Measurements from ENCODE around the gene RNF150.

The RNF150 gene

GRCh38 chr4:141131723-141132071 is 1.6 kb downstream of the RNF150 start:
- no peak for DNase-seq (ENCODE audit: low read depth)
- TF ChIP-seq CTCF (conservative IDR thresholded peaks at IDR 0.05; ENCODE audit: low read depth, low read length): no peak
- H3K4me3 ChIP-seq (ENCODE audit: low read depth, low read length): peak overlapping the region; percentile 64

- H3K4me3 ChIP-seq (ENCODE audit: low read depth, low read length): no peak overlapping the region
- no peak for TF ChIP-seq CTCF (conservative IDR thresholded peaks at IDR 0.05; ENCODE audit: low read depth, low read length)
- no peak for DNase-seq (ENCODE audit: low read depth)
These were observed 2.2 kb downstream of the RNF150 start for GRCh38 chr4:141130947-141131605.

GRCh38 chr4:141127884-141128283 is 5.4 kb downstream of the RNF150 start:
- TF ChIP-seq CTCF (conservative IDR thresholded peaks at IDR 0.05; ENCODE audit: low read depth, low read length): no peak
- H3K4me3 ChIP-seq (ENCODE audit: low read depth, low read length): no peak overlapping the region
- no peak for DNase-seq (ENCODE audit: low read depth)

- no peak for DNase-seq (ENCODE audit: low read depth)
- H3K4me3 ChIP-seq (ENCODE audit: low read depth, low read length): no peak overlapping the region
- no peak for TF ChIP-seq CTCF (conservative IDR thresholded peaks at IDR 0.05; ENCODE audit: low read depth, low read length)
These were observed 6.5 kb downstream of the RNF150 start for GRCh38 chr4:141126769-141127168.

GRCh38 chr4:141124224-141124623 is 9.0 kb downstream of the RNF150 start:
- no peak for TF ChIP-seq CTCF (conservative IDR thresholded peaks at IDR 0.05; ENCODE audit: low read depth, low read length)
- H3K4me3 ChIP-seq (ENCODE audit: low read depth, low read length): no peak overlapping the region
- no peak for DNase-seq (ENCODE audit: low read depth)

- H3K4me3 ChIP-seq (ENCODE audit: low read depth, low read length): no peak overlapping the region
- no peak for DNase-seq (ENCODE audit: low read depth)
- no peak for TF ChIP-seq CTCF (conservative IDR thresholded peaks at IDR 0.05; ENCODE audit: low read depth, low read length)
These were observed 11.4 kb downstream of the RNF150 start for GRCh38 chr4:141121768-141122454.

GRCh38 chr4:141121101-141121500 is 12.2 kb downstream of the RNF150 start:
- TF ChIP-seq CTCF (conservative IDR thresholded peaks at IDR 0.05; ENCODE audit: low read depth, low read length): no peak
- no peak overlapping the region for H3K4me3 ChIP-seq (ENCODE audit: low read depth, low read length)
- DNase-seq (ENCODE audit: low read depth): no peak

All from choroid plexus epithelial cell (primary cell).